HL-60 (cell line): Measurements from ENCODE around the gene PRTN3.
"Not testable (repeated sequence)": the region's sequence is repeated elsewhere in the genome, so short reads cannot be mapped to it uniquely, and the experiment has no call there.

Source experiments
- DNase-seq, 2 experiments: peaks; one replicate each; pipeline ENCODE4 v3.0.0-alpha.2; 2010 to 2020; ENCODE audit warnings: low read depth in 1 of 2, low spot score in 1 of 2
- H3K27ac ChIP-seq: fragments of 250-450 bp; sonication (Bioruptor Pico); replicated peaks from 2 replicates; pipeline ENCODE4 v1.5.1; 2020; ENCODE audit warnings: mild to moderate bottlenecking, moderate library complexity
- H3K27me3 ChIP-seq: fragments of 250-450 bp; sonication (Bioruptor Pico); 2 replicates; pipeline ENCODE4 v1.5.1; 2021; ENCODE audit warnings: mild to moderate bottlenecking, moderate library complexity; ENCODE audit not compliant: insufficient read depth, poor library complexity, severe bottlenecking
- H3K4me3 ChIP-seq: replicated peaks from 2 replicates; pipeline ENCODE4 v1.5.1; 2011; ENCODE audit warnings: mild to moderate bottlenecking, control low read depth, low read length; ENCODE audit not compliant: insufficient read depth
- CTCF ChIP-seq: IDR thresholded peaks from one replicate; pipeline ENCODE4 v1.5.1; 2011; ENCODE audit warnings: low read length, control low read depth, inconsistent platforms; ENCODE audit not compliant: insufficient read depth
- GABPA ChIP-seq: IDR thresholded peaks from 2 replicates; pipeline ENCODE4 v1.6.1; 2012; ENCODE audit warnings: low read depth
- POLR2AphosphoS5 ChIP-seq: IDR thresholded peaks from 2 replicates; pipeline ENCODE4 v1.6.1; 2012; ENCODE audit warnings: low read depth
- SPI1 ChIP-seq: IDR thresholded peaks from 2 replicates; pipeline ENCODE4 v1.6.1; 2012; ENCODE audit warnings: low read depth, mild to moderate bottlenecking, borderline replicate concordance
- TF ChIP-seq, protein P1 (sequence below): IDR thresholded peaks from 2 replicates; pipeline ENCODE4 v1.6.1; 2012; ENCODE audit warnings: low read depth; ENCODE audit not compliant: insufficient replicate concordance

The PRTN3 gene

DNA sequence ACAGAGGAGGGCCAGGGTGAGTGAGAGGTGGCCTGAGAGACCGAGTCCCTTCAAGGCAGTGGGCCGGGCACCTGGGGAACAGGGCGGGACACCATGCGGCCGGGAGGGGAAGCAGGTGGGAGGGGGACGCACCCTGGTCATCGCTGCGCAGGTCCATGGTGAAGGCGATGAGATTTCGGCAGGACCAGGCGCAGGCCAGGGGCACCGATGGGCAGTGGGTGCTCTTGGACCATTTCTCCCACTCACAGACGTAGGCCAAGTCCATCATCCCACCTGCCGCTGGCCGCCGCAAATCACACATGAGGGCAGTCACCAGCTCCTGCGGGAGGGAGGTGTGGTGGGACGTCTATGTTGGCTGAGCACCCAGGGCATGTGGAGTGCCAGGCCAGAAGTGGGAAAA lies 50.0 kb downstream of the PRTN3 start:
- no peaks in the 10 kb centered on the region for H3K27me3 ChIP-seq
- DNase-seq = no peak

DNA sequence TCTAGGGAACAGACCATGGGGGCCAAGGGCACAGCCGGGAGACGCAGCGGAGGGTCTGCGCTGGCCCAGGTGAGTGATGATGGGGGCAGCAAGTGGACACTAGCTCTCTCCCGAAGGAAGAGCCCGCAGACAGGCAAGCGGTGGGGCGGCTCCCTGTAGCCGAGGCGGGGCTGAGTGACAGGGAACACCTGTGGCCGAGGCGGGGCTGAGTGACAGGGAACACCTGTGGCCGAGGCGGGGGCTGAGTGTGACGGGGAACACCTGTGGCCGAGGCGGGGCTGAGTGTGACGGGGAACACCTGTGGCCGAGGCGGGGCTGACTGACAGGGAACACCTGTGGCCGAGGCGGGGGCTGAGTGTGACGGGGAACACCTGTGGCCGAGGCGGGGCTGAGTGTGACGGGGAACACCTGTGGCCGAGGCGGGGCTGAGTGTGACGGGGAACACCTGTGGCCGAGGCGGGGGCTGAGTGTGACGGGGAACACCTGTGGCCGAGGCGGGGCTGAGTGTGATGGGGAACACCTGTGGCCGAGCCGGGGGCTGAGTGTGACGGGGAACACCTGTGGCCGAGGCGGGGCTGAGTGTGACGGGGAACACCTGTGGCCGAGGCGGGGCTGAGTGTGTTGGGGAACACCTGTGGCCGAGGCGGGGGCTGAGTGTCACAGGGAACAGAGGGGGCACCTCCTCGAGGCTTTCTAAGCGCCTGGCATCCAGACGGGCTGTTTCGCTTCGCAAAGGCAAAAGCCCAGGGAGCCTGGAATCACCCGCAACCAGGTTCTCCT lies 50.8 kb downstream of the PRTN3 start:
- peak overlapping the region; percentile 69; the same call in 1 of the 2 replicates for H3K27ac ChIP-seq
- not testable (repeated sequence) for H3K27me3 ChIP-seq, DNase-seq
- H3K4me3 ChIP-seq = peak overlapping the region; percentile 90

More for the DNA sequence above, 50.0 kb downstream of the PRTN3 start:
- no peak overlapping the region for H3K4me3 ChIP-seq
- H3K27ac ChIP-seq = no peak overlapping the region
- no peak for TF ChIP-seq CTCF
- TF ChIP-seq, protein P1, sequence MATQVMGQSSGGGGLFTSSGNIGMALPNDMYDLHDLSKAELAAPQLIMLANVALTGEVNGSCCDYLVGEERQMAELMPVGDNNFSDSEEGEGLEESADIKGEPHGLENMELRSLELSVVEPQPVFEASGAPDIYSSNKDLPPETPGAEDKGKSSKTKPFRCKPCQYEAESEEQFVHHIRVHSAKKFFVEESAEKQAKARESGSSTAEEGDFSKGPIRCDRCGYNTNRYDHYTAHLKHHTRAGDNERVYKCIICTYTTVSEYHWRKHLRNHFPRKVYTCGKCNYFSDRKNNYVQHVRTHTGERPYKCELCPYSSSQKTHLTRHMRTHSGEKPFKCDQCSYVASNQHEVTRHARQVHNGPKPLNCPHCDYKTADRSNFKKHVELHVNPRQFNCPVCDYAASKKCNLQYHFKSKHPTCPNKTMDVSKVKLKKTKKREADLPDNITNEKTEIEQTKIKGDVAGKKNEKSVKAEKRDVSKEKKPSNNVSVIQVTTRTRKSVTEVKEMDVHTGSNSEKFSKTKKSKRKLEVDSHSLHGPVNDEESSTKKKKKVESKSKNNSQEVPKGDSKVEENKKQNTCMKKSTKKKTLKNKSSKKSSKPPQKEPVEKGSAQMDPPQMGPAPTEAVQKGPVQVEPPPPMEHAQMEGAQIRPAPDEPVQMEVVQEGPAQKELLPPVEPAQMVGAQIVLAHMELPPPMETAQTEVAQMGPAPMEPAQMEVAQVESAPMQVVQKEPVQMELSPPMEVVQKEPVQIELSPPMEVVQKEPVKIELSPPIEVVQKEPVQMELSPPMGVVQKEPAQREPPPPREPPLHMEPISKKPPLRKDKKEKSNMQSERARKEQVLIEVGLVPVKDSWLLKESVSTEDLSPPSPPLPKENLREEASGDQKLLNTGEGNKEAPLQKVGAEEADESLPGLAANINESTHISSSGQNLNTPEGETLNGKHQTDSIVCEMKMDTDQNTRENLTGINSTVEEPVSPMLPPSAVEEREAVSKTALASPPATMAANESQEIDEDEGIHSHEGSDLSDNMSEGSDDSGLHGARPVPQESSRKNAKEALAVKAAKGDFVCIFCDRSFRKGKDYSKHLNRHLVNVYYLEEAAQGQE = no peak
- TF ChIP-seq SPI1 = no peak
- TF ChIP-seq POLR2AphosphoS5 = no peak
- no peak for TF ChIP-seq GABPA

GRCh38 chr19:892243-892893 lies 51.6 kb downstream of the PRTN3 start:
- TF ChIP-seq GABPA = no peak
- no peak for TF ChIP-seq SPI1
- no peak for TF ChIP-seq CTCF
- TF ChIP-seq POLR2AphosphoS5 = no peak
- TF ChIP-seq, protein P1 = no peak
- H3K4me3 ChIP-seq = peak overlapping the region; percentile 90
- peak overlapping the region; percentile 69 for H3K27ac ChIP-seq
- no peak for DNase-seq
- H3K27me3 ChIP-seq = no peaks in the 10 kb centered on the region

GRCh38 chr19:892894-893689 lies 52.3 kb downstream of the PRTN3 start, which contains the start of the genes MED16 and RNU6-9:
Gene MED16 (minus strand): TSS chr19:893187. CDS start chr19:891131, 2,056 bp downstream.
Gene RNU6-9 (plus strand): TSS chr19:893484.
- no peaks in the 10 kb centered on the region for H3K27me3 ChIP-seq
- TF ChIP-seq GABPA (no peak), POLR2AphosphoS5 (peak; percentile 37; the same call in 1 of the 2 replicates)
- TF ChIP-seq, protein P1 = peak; percentile 13
- H3K4me3 ChIP-seq = peak within 1 kb of the TSS; percentile 90
- H3K27ac ChIP-seq = peak within 1 kb of the TSS; percentile 95
- DNase-seq = peak; percentile 84 to 92
